ENCODE measurements around the gene AKAP5. TPM values are rescaled to one million over a fixed set of nuclear protein-coding genes. Genes with fewer than 3 reads are reported as not detected.

The AKAP5 gene
- total and polyA plus RNA-seq, 2 of the 8 experiments (the other 6 are each of a cell fraction or from before 2014, with no cell fraction given) = 0.50 to 3.8 TPM

DNA sequence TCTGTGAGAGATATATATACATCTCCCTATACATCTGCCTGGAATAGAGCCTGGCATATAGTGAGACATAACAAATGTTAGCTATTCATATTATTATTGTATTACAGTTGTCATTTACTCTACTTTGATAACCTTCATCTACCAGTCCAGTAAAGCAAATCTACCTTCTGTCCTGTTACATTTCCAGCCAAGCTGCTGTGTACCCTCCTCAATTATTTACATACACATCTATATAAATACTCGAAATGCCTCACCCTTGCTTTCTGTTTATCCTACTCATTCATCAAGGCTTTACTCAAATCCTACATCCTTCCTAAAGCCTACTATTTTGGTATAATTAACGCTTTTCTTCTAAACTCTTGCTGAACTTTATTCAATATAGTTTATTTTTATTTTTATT lies 48.0 kb downstream of the AKAP5 start:
- FAIRE-seq (no peak), DNase-seq (ENCODE audit: low read depth in 1 of 2, low spot score in 2 of 2) (no peak)
- 92% methylated on average over 2 of the region's 2 CpGs; no CpG with 5 or more reads in 1 of the 2 experiments for WGBS, 2 experiments (ENCODE audit: extremely low coverage in 1 of 2, insufficient coverage in 1 of 2, insufficient read length in 1 of 2, insufficient replicate concordance in 2 of 2, low coverage in 1 of 2, low lambda C conversion rate in 2 of 2, missing lambda C conversion rate in 1 of 2)
- CTCF ChIA-PET (ENCODE audit: partially characterized antibody) = interaction anchor here (1.0 kb wide), 1 partner anchor 34 kb away, joined by 4 read pairs; no protein-coding TSS in a partner anchor
- Histone ChIP-seq H3K4ac (replicated peaks; ENCODE audit: insufficient read length, low read depth, low read length) (no peak overlapping the region), H4K8ac (ENCODE audit: extremely low read depth, insufficient read depth, low read length) (no peak overlapping the region), H3K14ac (ENCODE audit: insufficient read length) (no peak overlapping the region), H3K56ac (replicated peaks; ENCODE audit: insufficient read length, low read depth, low read length) (no peak overlapping the region), H2BK15ac (ENCODE audit: low read length) (no peak overlapping the region), H3K4me2 (ENCODE audit: insufficient read depth in 1 of 2, low read depth in 2 of 2, low read length in 2 of 2) (no peak overlapping the region), H4K91ac (replicated peaks; ENCODE audit: insufficient read length, low read length) (no peak overlapping the region), H3K27ac (ENCODE audit: low read depth, low read length) (no peak overlapping the region), H3K4me1 (replicated peaks in 1 of 4; ENCODE audit: control insufficient read depth in 3 of 4, insufficient read depth in 4 of 4, low read length in 3 of 4) (peaks cover 0 to 7% (median 3%) of the 10 kb centered on the region in 4 experiments; a peak in 3 of 7 replicates), H3K27me3 (replicated peaks in 1 of 4; ENCODE audit: control insufficient read depth in 3 of 4, extremely low read depth in 1 of 4, insufficient read depth in 3 of 4, low read length in 3 of 4) (no peaks in the 10 kb centered on the region), H4K20me1 (replicated peaks in 1 of 2; ENCODE audit: control insufficient read depth in 1 of 2, insufficient read depth in 2 of 2, low read length in 2 of 2) (peaks cover under 1 to 2% of the 10 kb centered on the region in 2 experiments), H3K23ac (ENCODE audit: insufficient read length) (no peak overlapping the region), H3K9me3 (ENCODE audit: insufficient read depth in 2 of 2, low read depth in 1 of 2, low read length in 1 of 2) (no peaks in the 10 kb centered on the region), H2BK120ac (replicated peaks; ENCODE audit: low read depth, low read length) (no peak overlapping the region), H3K79me2 (ENCODE audit: control insufficient read depth in 1 of 2, insufficient read depth in 2 of 2, low read length in 2 of 2) (peaks cover 3 to 91% of the 10 kb centered on the region in 2 experiments), H3K18ac (ENCODE audit: extremely low read depth, low read length) (no peak overlapping the region), H3K9ac (replicated peaks in 1 of 4; ENCODE audit: extremely low read depth in 1 of 4, low read depth in 3 of 4, low read length in 3 of 4) (no peak overlapping the region), H2BK20ac (ENCODE audit: low read length) (no peak overlapping the region), H3K79me1 (ENCODE audit: low read depth, low read length) (peaks cover 2% of the 10 kb centered on the region; the same call in 1 of the 2 replicates), H4K5ac (ENCODE audit: insufficient read length, low read depth, low read length) (no peak overlapping the region), H2AFZ (ENCODE audit: low read length) (no peak overlapping the region), H3K4me3 (ENCODE audit: extremely low read depth in 1 of 4, insufficient read depth in 2 of 4, low read depth in 3 of 4, low read length in 4 of 4) (no peak overlapping the region), H3K23me2 (ENCODE audit: low read depth, low read length) (no peaks in the 10 kb centered on the region), H3K36me3 (ENCODE audit: control insufficient read depth in 2 of 4, insufficient read depth in 4 of 4, low read length in 3 of 4) (no peaks in the 10 kb centered on the region), H2AK5ac (ENCODE audit: low read depth, low read length) (no peak overlapping the region), H2BK5ac (ENCODE audit: low read depth, low read length) (no peak overlapping the region), H2BK12ac (ENCODE audit: low read depth, low read length) (no peak overlapping the region)
- POLR2A ChIA-PET (ENCODE audit: partially characterized antibody) = no interaction called here
- TF ChIP-seq TAF7 (optimal IDR thresholded peaks at IDR 0.05; ENCODE audit: borderline replicate concordance, low read depth, low read length) (no peak), SP4 (IDR thresholded peaks at IDR 0.05; ENCODE audit: low read length) (no peak), CBX5 (IDR thresholded peaks at IDR 0.05; ENCODE audit: low read depth, low read length) (no peak), BRCA1 (IDR thresholded peaks at IDR 0.05; ENCODE audit: low read depth, low read length) (no peak), POU5F1 (IDR thresholded peaks at IDR 0.05; ENCODE audit: low read depth, low read length) (no peak), RAD21 (IDR thresholded peaks at IDR 0.05 in 1 of 2, conservative IDR thresholded peaks at IDR 0.05 in 1 of 2; ENCODE audit: low read depth in 2 of 2, low read length in 2 of 2) (no peak)
- TF ChIP-seq, protein P1, sequence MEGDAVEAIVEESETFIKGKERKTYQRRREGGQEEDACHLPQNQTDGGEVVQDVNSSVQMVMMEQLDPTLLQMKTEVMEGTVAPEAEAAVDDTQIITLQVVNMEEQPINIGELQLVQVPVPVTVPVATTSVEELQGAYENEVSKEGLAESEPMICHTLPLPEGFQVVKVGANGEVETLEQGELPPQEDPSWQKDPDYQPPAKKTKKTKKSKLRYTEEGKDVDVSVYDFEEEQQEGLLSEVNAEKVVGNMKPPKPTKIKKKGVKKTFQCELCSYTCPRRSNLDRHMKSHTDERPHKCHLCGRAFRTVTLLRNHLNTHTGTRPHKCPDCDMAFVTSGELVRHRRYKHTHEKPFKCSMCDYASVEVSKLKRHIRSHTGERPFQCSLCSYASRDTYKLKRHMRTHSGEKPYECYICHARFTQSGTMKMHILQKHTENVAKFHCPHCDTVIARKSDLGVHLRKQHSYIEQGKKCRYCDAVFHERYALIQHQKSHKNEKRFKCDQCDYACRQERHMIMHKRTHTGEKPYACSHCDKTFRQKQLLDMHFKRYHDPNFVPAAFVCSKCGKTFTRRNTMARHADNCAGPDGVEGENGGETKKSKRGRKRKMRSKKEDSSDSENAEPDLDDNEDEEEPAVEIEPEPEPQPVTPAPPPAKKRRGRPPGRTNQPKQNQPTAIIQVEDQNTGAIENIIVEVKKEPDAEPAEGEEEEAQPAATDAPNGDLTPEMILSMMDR (IDR thresholded peaks at IDR 0.05; ENCODE audit: control extremely low read depth in 1 of 3, insufficient read depth in 1 of 3, low read depth in 1 of 3, low read length in 3 of 3) = no peak
